GM10266 (cell line): ENCODE results near the gene ATG2B.

Source experiments
- DNase-seq: peaks from one replicate; pipeline ENCODE4 v3.0.0; 2012; ENCODE audit errors: extremely low spot score
- TF ChIP-seq, protein P1 (sequence below): IDR thresholded peaks from 2 replicates; pipeline ENCODE4 v1.5.1; 2012; ENCODE audit warnings: mild to moderate bottlenecking, low read depth; ENCODE audit not compliant: control insufficient read depth, insufficient read depth; ENCODE audit errors: missing control alignments

The ATG2B gene

DNA sequence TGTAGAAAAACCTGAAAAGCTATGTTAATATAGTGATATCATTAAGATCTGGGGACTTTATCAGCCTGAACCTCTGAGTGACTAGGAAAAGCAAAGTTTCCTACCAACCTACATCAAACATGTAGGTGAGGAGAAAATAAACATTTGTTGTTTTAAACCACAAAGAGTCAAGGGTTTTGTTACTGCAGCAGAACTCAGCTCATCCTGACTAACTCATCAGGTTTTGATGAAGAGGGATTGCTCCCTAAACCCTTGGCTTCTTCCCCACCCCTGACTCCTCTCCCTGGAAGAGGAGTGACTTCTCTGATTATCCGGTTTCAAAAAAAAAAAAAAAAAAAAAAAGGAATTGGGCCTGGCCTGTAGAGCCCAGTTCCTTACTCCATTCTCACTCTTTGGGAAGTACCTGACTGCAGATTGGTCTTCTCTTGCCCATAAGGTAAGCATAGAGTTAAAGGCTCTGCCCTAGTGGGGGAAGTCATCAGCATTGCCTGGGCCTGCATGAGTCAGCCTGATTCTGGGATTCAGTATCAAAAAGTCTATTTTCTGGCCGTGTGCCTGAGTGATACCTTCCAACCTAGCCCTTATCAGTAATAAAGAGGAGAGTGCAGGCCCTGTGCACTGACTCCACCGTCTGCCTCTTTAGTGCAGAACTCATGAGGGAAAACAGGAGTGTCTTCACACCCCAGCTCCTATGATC is 90.2 kb downstream of the ATG2B start:
- DNase-seq = no peak
- TF ChIP-seq, protein P1, sequence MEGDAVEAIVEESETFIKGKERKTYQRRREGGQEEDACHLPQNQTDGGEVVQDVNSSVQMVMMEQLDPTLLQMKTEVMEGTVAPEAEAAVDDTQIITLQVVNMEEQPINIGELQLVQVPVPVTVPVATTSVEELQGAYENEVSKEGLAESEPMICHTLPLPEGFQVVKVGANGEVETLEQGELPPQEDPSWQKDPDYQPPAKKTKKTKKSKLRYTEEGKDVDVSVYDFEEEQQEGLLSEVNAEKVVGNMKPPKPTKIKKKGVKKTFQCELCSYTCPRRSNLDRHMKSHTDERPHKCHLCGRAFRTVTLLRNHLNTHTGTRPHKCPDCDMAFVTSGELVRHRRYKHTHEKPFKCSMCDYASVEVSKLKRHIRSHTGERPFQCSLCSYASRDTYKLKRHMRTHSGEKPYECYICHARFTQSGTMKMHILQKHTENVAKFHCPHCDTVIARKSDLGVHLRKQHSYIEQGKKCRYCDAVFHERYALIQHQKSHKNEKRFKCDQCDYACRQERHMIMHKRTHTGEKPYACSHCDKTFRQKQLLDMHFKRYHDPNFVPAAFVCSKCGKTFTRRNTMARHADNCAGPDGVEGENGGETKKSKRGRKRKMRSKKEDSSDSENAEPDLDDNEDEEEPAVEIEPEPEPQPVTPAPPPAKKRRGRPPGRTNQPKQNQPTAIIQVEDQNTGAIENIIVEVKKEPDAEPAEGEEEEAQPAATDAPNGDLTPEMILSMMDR = no peak

DNA sequence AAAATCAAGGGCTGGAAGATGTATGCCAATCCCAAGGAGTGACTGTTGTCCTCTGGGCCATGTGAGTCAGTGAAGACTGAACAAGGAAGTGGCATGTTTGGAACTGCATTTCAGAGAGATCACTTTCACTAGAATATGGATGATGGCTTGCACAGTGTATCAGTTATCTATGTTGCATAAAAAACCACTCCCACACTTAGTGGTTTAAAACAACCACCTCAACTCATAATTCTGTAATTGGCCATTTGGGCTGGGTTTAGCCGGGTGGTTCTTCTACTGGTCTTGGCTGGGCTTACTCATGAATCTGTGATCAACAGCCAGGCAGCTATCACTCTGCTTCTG is 91.7 kb downstream of the ATG2B start:
- TF ChIP-seq, protein P1 = no peak

DNA sequence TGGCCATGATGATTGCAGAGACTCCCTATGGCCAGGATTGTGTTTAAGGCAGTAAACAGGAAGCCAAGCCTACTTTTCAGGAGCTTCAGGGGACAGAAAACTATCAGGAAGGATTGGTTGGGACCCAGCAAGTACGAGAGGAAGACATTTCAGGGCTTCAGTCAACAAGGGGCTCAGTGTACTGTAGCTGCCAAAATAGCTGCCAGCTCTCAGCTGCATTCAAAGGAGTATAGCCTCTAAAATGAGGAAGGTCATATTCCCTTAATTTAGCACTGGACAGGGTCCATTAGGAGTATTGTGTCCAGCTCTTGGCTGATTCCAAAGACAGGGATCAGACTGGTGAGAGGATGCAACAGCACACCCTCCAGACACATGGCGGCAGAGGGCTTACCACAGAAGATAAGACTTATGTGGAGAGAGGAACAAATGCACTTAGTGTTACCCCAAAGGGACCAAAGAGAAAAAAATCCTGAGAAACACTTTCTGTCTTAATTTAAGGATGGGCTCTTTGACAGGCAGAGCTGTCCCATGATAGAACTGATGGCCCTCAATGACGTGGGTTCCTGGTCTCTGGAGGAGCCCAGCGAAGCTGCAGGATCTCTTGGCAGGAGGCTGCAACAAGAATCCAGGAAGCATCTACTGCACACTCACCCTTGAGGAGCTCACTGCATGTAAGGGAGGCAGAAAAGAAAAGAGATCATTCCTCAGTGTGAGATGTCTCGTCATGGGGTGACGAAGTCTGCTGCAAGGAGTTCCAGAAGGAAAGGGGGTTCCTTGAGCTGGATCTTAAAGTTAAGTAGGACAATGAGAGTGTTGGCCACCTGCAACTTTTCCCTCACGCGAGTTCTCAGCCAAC is 92.3 kb downstream of the ATG2B start:
- TF ChIP-seq, protein P1 = no peak
- DNase-seq = no peak

More for the DNA sequence above, 91.7 kb downstream of the ATG2B start:
- DNase-seq = no peak

DNA sequence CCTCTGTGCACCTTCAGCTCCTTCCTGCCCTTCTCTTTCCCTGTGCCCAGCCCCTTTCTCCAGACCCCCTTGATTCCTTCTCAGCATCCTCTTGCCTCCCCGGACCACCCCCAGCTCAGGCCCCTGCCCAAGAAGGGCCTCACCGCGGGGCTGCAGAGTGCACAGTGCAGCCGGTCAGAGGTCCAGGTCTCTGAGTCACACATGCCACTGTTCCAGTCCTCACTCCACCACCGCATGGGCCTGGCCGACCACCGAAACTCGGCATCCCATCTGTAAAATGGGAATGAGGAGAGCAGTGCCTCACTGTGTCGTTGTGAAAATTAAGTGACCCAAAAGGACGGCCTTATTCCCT is 93.8 kb downstream of the ATG2B start:
- TF ChIP-seq, protein P1 = no peak

DNA sequence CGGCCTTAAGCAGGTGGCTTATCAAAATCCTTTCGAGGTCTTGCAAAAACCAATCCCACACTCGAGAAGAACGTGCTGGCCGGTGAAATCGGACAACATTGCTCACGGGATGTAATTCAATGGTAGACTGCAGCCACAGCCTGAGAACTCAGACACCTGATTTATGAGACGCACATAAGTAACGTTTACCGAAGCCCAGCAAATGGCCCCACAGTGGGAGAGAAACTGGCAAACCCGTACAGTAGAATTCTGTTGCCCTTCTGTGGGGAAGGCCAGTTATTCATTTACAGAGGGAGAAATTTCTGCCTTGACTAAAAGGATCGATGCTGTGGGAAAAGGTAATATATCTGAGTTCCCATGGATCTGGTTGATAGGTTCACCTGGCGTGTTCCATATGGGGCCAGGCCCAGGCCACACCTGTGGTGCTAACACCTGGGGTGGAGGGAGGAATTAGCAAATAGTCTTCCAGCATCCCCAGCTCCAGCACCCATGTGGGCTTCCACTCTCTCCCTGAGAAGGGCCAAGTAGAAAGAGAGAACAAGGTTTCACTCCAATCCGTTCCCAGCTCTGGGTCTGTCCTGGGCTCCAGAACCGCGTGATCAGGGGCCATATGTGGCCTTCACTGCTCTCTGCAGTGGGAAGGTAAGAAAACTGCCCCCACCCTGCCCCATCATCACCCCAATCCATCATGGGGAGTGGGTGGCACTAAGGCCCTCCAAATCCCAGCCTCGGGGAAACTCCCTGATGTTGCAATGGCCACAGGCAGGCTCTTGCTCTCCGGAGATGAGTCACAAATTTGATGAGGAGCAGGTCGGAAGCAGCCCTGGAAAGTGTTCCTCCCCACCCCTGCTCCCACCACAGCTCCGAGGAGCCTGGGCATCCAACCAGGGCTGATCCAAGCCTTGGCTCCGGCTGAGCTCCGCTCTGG is 94.4 kb downstream of the ATG2B start:
- TF ChIP-seq, protein P1 = no peak
- no peak for DNase-seq

More for the DNA sequence above, 93.8 kb downstream of the ATG2B start:
- no peak for DNase-seq

DNA sequence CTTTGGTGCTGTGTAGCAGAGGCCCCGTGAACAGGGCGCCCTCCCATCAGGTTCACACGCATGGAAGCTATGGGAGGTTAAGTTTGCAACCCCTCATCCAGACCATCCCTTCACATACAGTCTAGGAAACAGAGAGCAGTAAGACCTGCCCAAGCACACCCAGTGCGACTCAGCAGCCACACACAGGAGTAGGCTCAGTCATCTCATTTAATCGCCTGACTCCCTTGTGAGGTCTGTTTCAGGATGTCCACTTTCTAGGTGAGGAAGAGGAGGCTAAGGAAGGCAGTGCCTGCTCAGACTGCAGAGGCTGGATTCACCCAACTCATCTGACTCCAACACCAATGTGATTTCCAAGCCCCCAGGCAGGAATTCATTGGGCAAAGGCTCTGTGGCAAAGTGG is 95.2 kb downstream of the ATG2B start:
- DNase-seq = no peak
- TF ChIP-seq, protein P1 = no peak
